ENCODE measurements around the gene CD177. TPM values are rescaled to one million over a fixed set of nuclear protein-coding genes. Genes with fewer than 3 reads are reported as not detected.
"Not testable (repeated sequence)": the region's sequence is repeated elsewhere in the genome, so short reads cannot be mapped to it uniquely, and the experiment has no call there.

Gene CD177
- total and polyA plus RNA-seq, 9 of the 15 experiments (the other 6 are each of a cell fraction or from before 2014, with no cell fraction given), result not detected

GRCh38 chr19:43332058-43332922, 21.2 kb upstream of the CD177 start:
- peaks cover 0 to 8% of the 10 kb centered on the region in 2 experiments; a peak in 2 of 5 replicates for H3K27me3 ChIP-seq (ENCODE audit: control insufficient read depth in 2 of 2, insufficient read depth in 2 of 2, low read length in 2 of 2)
- POLR2A ChIA-PET, result interaction anchor here (0.6 to 0.8 kb wide), 3 partner anchors 9 to 309 kb away, joined by 3 read pairs; no protein-coding TSS in a partner anchor
- H3K4me3 ChIP-seq, result no peak overlapping the region
- in situ Hi-C loops (cut with MboI) (no loop called here), intact Hi-C loops (cut with micrococcal nuclease) (no loop called here)
- ATAC-seq (peak; percentile 60), DNase-seq (ENCODE audit: extremely low read depth in 1 of 4, low spot score in 3 of 4) (no peak), FAIRE-seq (no peak)
- no peaks in the 10 kb centered on the region; a peak in 1 of 5 replicates for H3K4me1 ChIP-seq (replicated peaks in 1 of 2; ENCODE audit: control insufficient read depth in 2 of 2, insufficient read depth in 2 of 2, low read length in 2 of 2)
- no peak overlapping the region for H3K4me2 ChIP-seq (ENCODE audit: insufficient read depth, low read length)
- WGBS (ENCODE audit: insufficient coverage, low coverage, missing lambda C conversion rate), result 2% methylated on average over 8 of the region's 10 CpGs
- BruUV-seq (replicated peaks), result no TSS peak
- no peaks in the 10 kb centered on the region for H3K36me3 ChIP-seq (ENCODE audit: control insufficient read depth, insufficient read depth, low read length)
- no peaks in the 10 kb centered on the region for H4K20me1 ChIP-seq (replicated peaks; ENCODE audit: control insufficient read depth, insufficient read depth, low read length)
- no peak overlapping the region for H3K9ac ChIP-seq (ENCODE audit: insufficient read depth in 1 of 2, low read depth in 2 of 2, low read length in 2 of 2)
- H3K9me3 ChIP-seq (replicated peaks; ENCODE audit: control insufficient read depth, insufficient read depth, low read depth, low read length), result no peaks in the 10 kb centered on the region
- no peaks in the 10 kb centered on the region for H3K79me2 ChIP-seq (ENCODE audit: control insufficient read depth, insufficient read depth, low read length)
- H2AFZ ChIP-seq (ENCODE audit: low read depth, low read length), result 0 out of 2 replicates have a peak overlapping the region, but pooled peaks have one; percentile 59
- TF ChIP-seq SNAPC5 (CRISPR knock-in tag; IDR thresholded peaks at IDR 0.05) (no peak), ZNF232 (CRISPR knock-in tag; IDR thresholded peaks at IDR 0.05) (no peak), SLC30A9 (CRISPR knock-in tag; IDR thresholded peaks at IDR 0.05) (no peak), ZNF707 (CRISPR knock-in tag; conservative IDR thresholded peaks at IDR 0.05) (no peak)
- peaks cover 3% of the 10 kb centered on the region for H3K9me1 ChIP-seq (ENCODE audit: control insufficient read depth, insufficient read depth, low read length)
- CTCF ChIA-PET (ENCODE audit: low intra/inter-chr PET ratio), result no interaction called here
- H3K27ac ChIP-seq (ENCODE audit: extremely low read depth, low read depth, low read length), result no peak overlapping the region

- H2AFZ ChIP-seq (ENCODE audit: low read depth, low read length); intact Hi-C loops (cut with micrococcal nuclease); H3K4me1 ChIP-seq (replicated peaks in 1 of 2; ENCODE audit: control insufficient read depth in 2 of 2, insufficient read depth in 2 of 2, low read length in 2 of 2); in situ Hi-C loops (cut with MboI); FAIRE-seq; H3K4me2 ChIP-seq (ENCODE audit: insufficient read depth, low read length); H3K9me1 ChIP-seq (ENCODE audit: control insufficient read depth, insufficient read depth, low read length); CTCF ChIA-PET (ENCODE audit: low intra/inter-chr PET ratio); H3K4me3 ChIP-seq; H3K79me2 ChIP-seq (ENCODE audit: control insufficient read depth, insufficient read depth, low read length); ATAC-seq; H3K27me3 ChIP-seq (ENCODE audit: control insufficient read depth in 2 of 2, insufficient read depth in 2 of 2, low read length in 2 of 2); H3K9me3 ChIP-seq (replicated peaks; ENCODE audit: control insufficient read depth, insufficient read depth, low read depth, low read length); DNase-seq (ENCODE audit: extremely low read depth in 1 of 4, low spot score in 3 of 4); H3K9ac ChIP-seq (ENCODE audit: insufficient read depth in 1 of 2, low read depth in 2 of 2, low read length in 2 of 2); H3K36me3 ChIP-seq (ENCODE audit: control insufficient read depth, insufficient read depth, low read length); BruUV-seq (replicated peaks); H4K20me1 ChIP-seq (replicated peaks; ENCODE audit: control insufficient read depth, insufficient read depth, low read length); H3K27ac ChIP-seq (ENCODE audit: extremely low read depth, low read depth, low read length): not testable (repeated sequence)
- 2% methylated on average over 2 of the region's 2 CpGs for WGBS (ENCODE audit: insufficient coverage, low coverage, missing lambda C conversion rate)
- TF ChIP-seq RBM25 (IDR thresholded peaks at IDR 0.05; ENCODE audit: low read depth, low read length, severe bottlenecking), result peak; percentile 59
- POLR2A ChIA-PET, result interaction anchor here (0.6 kb wide), 1 partner anchor 49 kb away, joined by 3 read pairs; no protein-coding TSS in a partner anchor
Observed at GRCh38 chr19:43336508-43336907, 17.0 kb upstream of the CD177 start.
